PFSK-1 (cell line): Measurements from ENCODE around the gene NAP1L4. TPM values are rescaled to one million over a fixed set of nuclear protein-coding genes. Genes with fewer than 3 reads are reported as not detected.
A peak's percentile ranks its signal among the peaks of the same experiment; 100 is the strongest.

ENCODE experiments used
- FOXP2 ChIP-seq: optimal IDR thresholded peaks from 2 replicates; pipeline ENCODE3; 2011; ENCODE audit warnings: borderline replicate concordance, control low read depth, inconsistent platforms; ENCODE audit not compliant: insufficient read depth; ENCODE audit errors: extremely low read length, extremely low read depth
- POLR2AphosphoS5 ChIP-seq: IDR thresholded peaks from 2 replicates; pipeline ENCODE4 v1.6.1; 2012; ENCODE audit warnings: low read depth, mild to moderate bottlenecking, control low read depth, low read length, moderate library complexity
- SIN3A ChIP-seq: IDR thresholded peaks from 2 replicates; pipeline ENCODE4 v1.6.1; 2012; ENCODE audit warnings: mild to moderate bottlenecking, low read length, moderate library complexity, borderline replicate concordance; ENCODE audit not compliant: insufficient read depth
- TAF1 ChIP-seq: IDR thresholded peaks from 2 replicates; pipeline ENCODE4 v1.6.1; 2012; ENCODE audit warnings: low read length, control low read depth, borderline replicate concordance; ENCODE audit not compliant: insufficient read depth
- polyA plus RNA-seq: library from polyadenylated mRNA; unstranded; fragments of >200 nt; gene quantifications from one replicate; pipeline ENCODE4 v1.2.1, GENCODE V29; 2012; ENCODE audit warnings: low read depth, missing spikeins; ENCODE audit not compliant: insufficient read length
- TF ChIP-seq, protein P1 (sequence below), 2 experiments: IDR thresholded peaks; 2 replicates each; pipeline versions ENCODE4 v1.6.1 to v1.8.0; 2011 to 2012; ENCODE audit warnings: low read depth in 2 of 2, low read length in 2 of 2, control low read depth in 1 of 2, inconsistent platforms in 1 of 2, mild to moderate bottlenecking in 1 of 2, moderate library complexity in 1 of 2; ENCODE audit not compliant: insufficient read depth in 1 of 2

The NAP1L4 gene, protein sequence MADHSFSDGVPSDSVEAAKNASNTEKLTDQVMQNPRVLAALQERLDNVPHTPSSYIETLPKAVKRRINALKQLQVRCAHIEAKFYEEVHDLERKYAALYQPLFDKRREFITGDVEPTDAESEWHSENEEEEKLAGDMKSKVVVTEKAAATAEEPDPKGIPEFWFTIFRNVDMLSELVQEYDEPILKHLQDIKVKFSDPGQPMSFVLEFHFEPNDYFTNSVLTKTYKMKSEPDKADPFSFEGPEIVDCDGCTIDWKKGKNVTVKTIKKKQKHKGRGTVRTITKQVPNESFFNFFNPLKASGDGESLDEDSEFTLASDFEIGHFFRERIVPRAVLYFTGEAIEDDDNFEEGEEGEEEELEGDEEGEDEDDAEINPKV
- polyA plus RNA-seq: 62.4 TPM

GRCh38 chr11:2992234-2992996, at the start of gene NAP1L4:
TSS of gene NAP1L4 (minus strand) at chr11:2992329. CDS start at chr11:2979220, 13,109 bp downstream.
- TF ChIP-seq FOXP2: peak; percentile 4
- peak; percentile 72; the same call in 1 of the 2 replicates for TF ChIP-seq SIN3A
- TF ChIP-seq, protein P1, sequence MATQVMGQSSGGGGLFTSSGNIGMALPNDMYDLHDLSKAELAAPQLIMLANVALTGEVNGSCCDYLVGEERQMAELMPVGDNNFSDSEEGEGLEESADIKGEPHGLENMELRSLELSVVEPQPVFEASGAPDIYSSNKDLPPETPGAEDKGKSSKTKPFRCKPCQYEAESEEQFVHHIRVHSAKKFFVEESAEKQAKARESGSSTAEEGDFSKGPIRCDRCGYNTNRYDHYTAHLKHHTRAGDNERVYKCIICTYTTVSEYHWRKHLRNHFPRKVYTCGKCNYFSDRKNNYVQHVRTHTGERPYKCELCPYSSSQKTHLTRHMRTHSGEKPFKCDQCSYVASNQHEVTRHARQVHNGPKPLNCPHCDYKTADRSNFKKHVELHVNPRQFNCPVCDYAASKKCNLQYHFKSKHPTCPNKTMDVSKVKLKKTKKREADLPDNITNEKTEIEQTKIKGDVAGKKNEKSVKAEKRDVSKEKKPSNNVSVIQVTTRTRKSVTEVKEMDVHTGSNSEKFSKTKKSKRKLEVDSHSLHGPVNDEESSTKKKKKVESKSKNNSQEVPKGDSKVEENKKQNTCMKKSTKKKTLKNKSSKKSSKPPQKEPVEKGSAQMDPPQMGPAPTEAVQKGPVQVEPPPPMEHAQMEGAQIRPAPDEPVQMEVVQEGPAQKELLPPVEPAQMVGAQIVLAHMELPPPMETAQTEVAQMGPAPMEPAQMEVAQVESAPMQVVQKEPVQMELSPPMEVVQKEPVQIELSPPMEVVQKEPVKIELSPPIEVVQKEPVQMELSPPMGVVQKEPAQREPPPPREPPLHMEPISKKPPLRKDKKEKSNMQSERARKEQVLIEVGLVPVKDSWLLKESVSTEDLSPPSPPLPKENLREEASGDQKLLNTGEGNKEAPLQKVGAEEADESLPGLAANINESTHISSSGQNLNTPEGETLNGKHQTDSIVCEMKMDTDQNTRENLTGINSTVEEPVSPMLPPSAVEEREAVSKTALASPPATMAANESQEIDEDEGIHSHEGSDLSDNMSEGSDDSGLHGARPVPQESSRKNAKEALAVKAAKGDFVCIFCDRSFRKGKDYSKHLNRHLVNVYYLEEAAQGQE (IDR thresholded peaks at IDR 0.05; ENCODE audit: insufficient read depth in 1 of 2, low read depth in 2 of 2, low read length in 2 of 2): 0 out of 4 replicates have a peak, but pooled peaks of 1 of the 2 experiments have one; percentile 1
- TF ChIP-seq TAF1: peak; percentile 53; the same call in 1 of the 2 replicates
- TF ChIP-seq POLR2AphosphoS5: peak; percentile 81

GRCh38 chr11:3040881-3041280, 48.8 kb upstream of the NAP1L4 start:
- TF ChIP-seq, protein P1 (IDR thresholded peaks at IDR 0.05; ENCODE audit: insufficient read depth in 1 of 2, low read depth in 2 of 2, low read length in 2 of 2): no peak
- TF ChIP-seq FOXP2 (no peak), TAF1 (no peak), POLR2AphosphoS5 (no peak), SIN3A (no peak)

DNA sequence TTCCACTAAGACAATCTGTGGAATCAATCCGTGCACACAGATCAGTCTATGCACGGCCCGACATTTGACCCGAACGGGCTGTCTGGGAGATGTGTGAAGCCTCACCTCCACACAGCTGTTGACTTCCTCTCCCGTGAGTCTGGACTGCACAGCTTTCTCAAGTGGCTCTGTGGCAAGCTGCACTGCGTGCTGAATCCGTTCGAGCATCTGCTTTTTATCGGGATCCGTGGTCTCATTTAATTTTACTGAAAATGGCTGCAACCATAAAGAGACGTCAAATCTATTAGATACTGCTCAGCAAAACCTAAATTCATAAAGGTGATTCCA, 45.8 kb upstream of the NAP1L4 start:
- no peak for TF ChIP-seq TAF1
- TF ChIP-seq POLR2AphosphoS5: no peak

DNA sequence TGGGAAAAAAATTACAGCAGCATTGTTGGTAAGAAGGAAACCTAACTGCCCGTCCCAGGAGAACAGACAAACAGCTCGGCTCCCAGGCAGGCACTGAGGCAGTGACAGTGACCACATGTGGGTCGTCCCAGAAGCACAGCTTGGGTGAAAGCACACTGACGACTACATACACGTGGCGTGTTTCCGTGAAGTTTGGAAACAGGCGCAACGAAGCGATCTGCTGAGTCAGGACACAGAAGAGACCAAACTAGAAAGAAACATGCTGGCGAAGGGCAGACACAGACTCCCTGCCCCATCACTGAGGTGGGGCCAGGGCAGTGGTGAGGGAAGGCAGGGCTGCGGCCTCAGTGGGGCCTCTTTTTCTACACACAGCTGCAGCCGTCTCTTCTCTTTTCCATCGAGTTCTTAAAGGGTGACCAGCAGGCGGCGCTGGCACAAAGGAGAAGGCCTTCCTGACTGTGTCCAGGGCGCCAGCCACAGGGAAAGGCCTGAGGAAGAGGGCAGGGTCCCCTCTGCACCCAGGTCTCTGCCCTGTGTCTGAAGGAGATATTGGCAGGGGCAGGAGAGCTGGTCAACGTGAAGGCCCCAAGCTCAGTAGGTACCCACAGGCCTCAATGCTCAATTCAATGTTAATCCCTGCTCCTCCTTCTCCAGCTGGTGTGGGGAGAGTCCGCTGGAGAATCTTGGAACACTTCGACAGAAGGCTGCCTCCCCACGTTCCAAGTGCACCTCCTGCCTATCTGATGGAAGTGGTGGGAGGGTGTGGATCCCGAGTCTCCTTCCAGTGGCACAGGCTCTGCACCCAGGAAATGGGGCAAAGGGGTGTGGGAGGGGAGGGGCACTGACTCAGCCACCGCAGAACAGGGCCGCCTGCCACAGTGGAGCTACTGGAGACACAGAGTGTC, 45.2 kb upstream of the NAP1L4 start:
- TF ChIP-seq POLR2AphosphoS5 (no peak), TAF1 (no peak), FOXP2 (no peak), SIN3A (no peak)
- TF ChIP-seq, protein P1 (IDR thresholded peaks at IDR 0.05; ENCODE audit: insufficient read depth in 1 of 2, low read depth in 2 of 2, low read length in 2 of 2): no peak

DNA sequence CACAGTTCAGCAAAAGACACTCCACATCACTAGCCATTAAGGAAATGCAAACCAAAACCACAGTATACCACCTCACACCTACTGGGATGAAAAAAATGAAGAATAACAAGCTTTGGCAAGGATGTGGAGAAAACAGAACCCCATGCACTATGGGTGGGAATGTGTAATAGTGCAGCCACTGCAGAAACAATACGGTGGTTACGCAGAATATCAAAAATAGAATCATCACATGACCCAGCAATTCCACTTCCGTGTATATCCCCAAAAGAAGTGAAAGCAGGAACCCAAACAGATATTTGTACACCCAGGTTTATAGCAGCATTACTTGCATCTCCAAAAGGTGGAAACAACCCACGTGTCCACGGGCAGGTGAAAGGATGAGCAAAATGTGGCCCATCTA, 44.3 kb upstream of the NAP1L4 start:
- TF ChIP-seq, protein P1 (IDR thresholded peaks at IDR 0.05; ENCODE audit: insufficient read depth in 1 of 2, low read depth in 2 of 2, low read length in 2 of 2): no peak
- no peak for TF ChIP-seq FOXP2
